Measurements from ENCODE around the gene CREBRF. TPM values are rescaled to one million over a fixed set of nuclear protein-coding genes. Genes with fewer than 3 reads are reported as not detected.

The CREBRF gene
- total and polyA plus RNA-seq, 2 donors (not counting 1 experiment from before 2014, with no cell fraction given): 29.7 to 89.7 TPM

DNA sequence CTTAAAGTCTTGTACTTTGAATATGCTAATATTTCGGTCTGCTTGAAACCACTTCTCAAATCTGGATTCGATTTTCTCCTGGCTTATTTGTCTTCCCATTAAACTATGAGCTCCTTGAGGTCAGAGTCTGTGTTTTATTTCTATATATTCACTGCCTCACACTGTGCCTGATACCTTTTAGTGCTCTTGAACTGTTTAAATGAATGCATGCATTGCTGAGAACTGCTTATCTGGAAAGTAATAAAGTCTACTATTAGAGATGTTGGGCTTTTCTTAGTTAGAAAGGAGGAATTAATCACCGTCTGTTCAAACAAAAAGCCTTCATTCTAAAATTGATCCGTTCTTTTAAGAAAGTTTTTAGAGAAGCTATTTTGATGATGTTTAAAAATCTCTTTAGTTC is 6.0 kb downstream of the CREBRF start:
- no CpG with 5 or more reads among the region's 4 CpGs for WGBS (ENCODE audit: insufficient coverage)
- no peaks in the 10 kb centered on the region for H3K9me3 Mint-ChIP-seq (ENCODE audit: insufficient read depth)
- H3K9me3 ChIP-seq (ENCODE audit: control extremely low read depth in 1 of 3, control insufficient read depth in 2 of 3, insufficient read depth in 1 of 3, low read length in 2 of 3): peaks cover 0 to 5% (median 0%) of the 10 kb centered on the region in 3 donors
- no peak overlapping the region for H3K27ac Mint-ChIP-seq
- peaks cover 2 to 9% of the 10 kb centered on the region in 2 experiments for H3K36me3 ChIP-seq (replicated peaks in 1 of 2; ENCODE audit: control extremely low read depth in 1 of 2, control insufficient read depth in 1 of 2, extremely low read depth in 1 of 2, insufficient read depth in 2 of 2, low read length in 1 of 2)
- no peak for ATAC-seq (ENCODE audit: low read depth)
- no peak for DNase-seq
- H4K20me1 ChIP-seq (ENCODE audit: control insufficient read depth, insufficient read depth, low read length, poor library complexity, severe bottlenecking): peaks cover 86% of the 10 kb centered on the region
- peaks cover 57% of the 10 kb centered on the region for H3K4me1 Mint-ChIP-seq
- TF ChIP-seq EZH2 (IDR thresholded peaks at IDR 0.05; ENCODE audit: borderline replicate concordance, insufficient read depth, low read depth, low read length, poor library complexity, severe bottlenecking): no peak
- TF ChIP-seq, protein P1, sequence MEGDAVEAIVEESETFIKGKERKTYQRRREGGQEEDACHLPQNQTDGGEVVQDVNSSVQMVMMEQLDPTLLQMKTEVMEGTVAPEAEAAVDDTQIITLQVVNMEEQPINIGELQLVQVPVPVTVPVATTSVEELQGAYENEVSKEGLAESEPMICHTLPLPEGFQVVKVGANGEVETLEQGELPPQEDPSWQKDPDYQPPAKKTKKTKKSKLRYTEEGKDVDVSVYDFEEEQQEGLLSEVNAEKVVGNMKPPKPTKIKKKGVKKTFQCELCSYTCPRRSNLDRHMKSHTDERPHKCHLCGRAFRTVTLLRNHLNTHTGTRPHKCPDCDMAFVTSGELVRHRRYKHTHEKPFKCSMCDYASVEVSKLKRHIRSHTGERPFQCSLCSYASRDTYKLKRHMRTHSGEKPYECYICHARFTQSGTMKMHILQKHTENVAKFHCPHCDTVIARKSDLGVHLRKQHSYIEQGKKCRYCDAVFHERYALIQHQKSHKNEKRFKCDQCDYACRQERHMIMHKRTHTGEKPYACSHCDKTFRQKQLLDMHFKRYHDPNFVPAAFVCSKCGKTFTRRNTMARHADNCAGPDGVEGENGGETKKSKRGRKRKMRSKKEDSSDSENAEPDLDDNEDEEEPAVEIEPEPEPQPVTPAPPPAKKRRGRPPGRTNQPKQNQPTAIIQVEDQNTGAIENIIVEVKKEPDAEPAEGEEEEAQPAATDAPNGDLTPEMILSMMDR (IDR thresholded peaks at IDR 0.05): no peak
- no peak overlapping the region for H3K4me2 ChIP-seq (replicated peaks; ENCODE audit: low read depth, low read length, poor library complexity, severe bottlenecking)
- peaks cover 26 to 30% of the 10 kb centered on the region in 2 donors for H3K4me1 ChIP-seq (ENCODE audit: control insufficient read depth in 2 of 2, insufficient read depth in 2 of 2, low read length in 2 of 2)
- H3K27ac ChIP-seq (ENCODE audit: low read length in 2 of 2): peak overlapping the region in 1 of 2 donors; percentile 28
- no peak overlapping the region for H2AFZ ChIP-seq (ENCODE audit: insufficient read depth, low read depth, low read length, poor library complexity, severe bottlenecking)
- ChIA-PET CTCF (no interaction called here), POLR2A (interaction anchor here (1.2 kb wide), 1 partner anchor 78 kb away, joined by 3 read pairs; no protein-coding TSS in a partner anchor)
- H3K27me3 Mint-ChIP-seq: no peaks in the 10 kb centered on the region
- no peak overlapping the region for H3K4me3 Mint-ChIP-seq
- H3K27me3 ChIP-seq (replicated peaks in 1 of 4; ENCODE audit: control extremely low read depth in 1 of 4, control insufficient read depth in 3 of 4, insufficient read depth in 4 of 4, low read length in 3 of 4): no peaks in the 10 kb centered on the region
- H3K79me2 ChIP-seq (ENCODE audit: control insufficient read depth, insufficient read depth, low read length): peaks cover 94% of the 10 kb centered on the region
- H3K4me3 ChIP-seq (ENCODE audit: control extremely low read depth in 1 of 5, extremely low read depth in 1 of 5, insufficient read depth in 1 of 5, low read depth in 2 of 5, low read length in 4 of 5): no peak overlapping the region
- intact Hi-C loops (cut with micrococcal nuclease): no loop called here
- H3K9ac ChIP-seq (ENCODE audit: low read length): no peak overlapping the region

GRCh38 chr5:173065155-173065554 is 9.0 kb downstream of the CREBRF start:
- POLR2A ChIA-PET: no interaction called here
- no peak for DNase-seq

More at GRCh38 chr5:173065155-173065554, 9.0 kb downstream of the CREBRF start:
- Histone ChIP-seq H3K4me3 (ENCODE audit: control extremely low read depth in 1 of 5, extremely low read depth in 1 of 5, insufficient read depth in 1 of 5, low read depth in 2 of 5, low read length in 4 of 5) (no peak overlapping the region), H3K79me2 (ENCODE audit: control insufficient read depth, insufficient read depth, low read length) (peaks cover 100% of the 10 kb centered on the region), H3K36me3 (replicated peaks in 1 of 2; ENCODE audit: control extremely low read depth in 1 of 2, control insufficient read depth in 1 of 2, extremely low read depth in 1 of 2, insufficient read depth in 2 of 2, low read length in 1 of 2) (peaks cover 2 to 13% of the 10 kb centered on the region in 2 experiments), H4K20me1 (ENCODE audit: control insufficient read depth, insufficient read depth, low read length, poor library complexity, severe bottlenecking) (peaks cover 90% of the 10 kb centered on the region), H3K9ac (ENCODE audit: low read length) (no peak overlapping the region), H3K4me2 (replicated peaks; ENCODE audit: low read depth, low read length, poor library complexity, severe bottlenecking) (peak overlapping the region; percentile 5), H2AFZ (ENCODE audit: insufficient read depth, low read depth, low read length, poor library complexity, severe bottlenecking) (no peak overlapping the region), H3K27ac (ENCODE audit: low read length in 2 of 2) (peak overlapping the region; percentile 11 to 61), H3K4me1 (ENCODE audit: control insufficient read depth in 2 of 2, insufficient read depth in 2 of 2, low read length in 2 of 2) (peaks cover 24 to 27% of the 10 kb centered on the region in 2 donors), H3K9me3 (ENCODE audit: control extremely low read depth in 1 of 3, control insufficient read depth in 2 of 3, insufficient read depth in 1 of 3, low read length in 2 of 3) (peaks cover 0 to 5% (median 0%) of the 10 kb centered on the region in 3 donors), H3K27me3 (replicated peaks in 1 of 4; ENCODE audit: control extremely low read depth in 1 of 4, control insufficient read depth in 3 of 4, insufficient read depth in 4 of 4, low read length in 3 of 4) (no peaks in the 10 kb centered on the region)
- peak overlapping the region; percentile 21 for H3K27ac Mint-ChIP-seq
- H3K4me3 Mint-ChIP-seq: peak overlapping the region; percentile 0
- ATAC-seq (ENCODE audit: low read depth): no peak
- CTCF ChIA-PET: no interaction called here
- TF ChIP-seq, protein P1 (IDR thresholded peaks at IDR 0.05): no peak
- no peak for TF ChIP-seq EZH2 (IDR thresholded peaks at IDR 0.05; ENCODE audit: borderline replicate concordance, insufficient read depth, low read depth, low read length, poor library complexity, severe bottlenecking)
- H3K4me1 Mint-ChIP-seq: peaks cover 62% of the 10 kb centered on the region
- no peaks in the 10 kb centered on the region for H3K9me3 Mint-ChIP-seq (ENCODE audit: insufficient read depth)
- intact Hi-C loops (cut with micrococcal nuclease): no loop called here
- no peaks in the 10 kb centered on the region for H3K27me3 Mint-ChIP-seq

Measured in B cell (primary cell).